Measurements from ENCODE around the gene IL1RAPL1. TPM values are rescaled to one million over a fixed set of nuclear protein-coding genes. Genes with fewer than 3 reads are reported as not detected.

Gene IL1RAPL1
- total RNA-seq, 5 donors from 2014 or later (not counting 1 experiment from before 2014, with no cell fraction given): not detected

- Histone ChIP-seq H3K4me3 (ENCODE audit: control insufficient read depth in 1 of 2, extremely low read depth in 1 of 2, low read length in 1 of 2) (no peak overlapping the region), H3K9me3 (no peaks in the 10 kb centered on the region), H3K27ac (ENCODE audit: low read length) (no peak overlapping the region), H3K4me1 (ENCODE audit: control insufficient read depth in 1 of 2, extremely low read depth in 1 of 2, insufficient read depth in 2 of 2, low read length in 2 of 2) (no peaks in the 10 kb centered on the region), H3K27me3 (replicated peaks in 1 of 2; ENCODE audit: control insufficient read depth in 2 of 2, extremely low read depth in 1 of 2, insufficient read depth in 2 of 2, low read length in 1 of 2) (no peaks in the 10 kb centered on the region), H3K36me3 (ENCODE audit: control insufficient read depth in 2 of 2, extremely low read depth in 1 of 2, insufficient read depth in 1 of 2, low read length in 1 of 2) (no peaks in the 10 kb centered on the region)
- ChIA-PET POLR2A (no interaction called here), CTCF (no interaction called here)
- DNase-seq: no peak
- H3K27me3 Mint-ChIP-seq: no peaks in the 10 kb centered on the region
- peaks cover 0 to 5% (median 0%) of the 10 kb centered on the region in 3 donors for H3K9me3 Mint-ChIP-seq
- no peaks in the 10 kb centered on the region for H3K4me1 Mint-ChIP-seq
- H3K27ac Mint-ChIP-seq: no peak overlapping the region
- ATAC-seq (replicated peaks in 1 of 4): no peak
- no CpG with 5 or more reads among the region's 3 CpGs for WGBS (ENCODE audit: insufficient coverage)
- no peak overlapping the region for H3K4me3 Mint-ChIP-seq
- H3K36me3 Mint-ChIP-seq: no peaks in the 10 kb centered on the region
Observed at GRCh38 chrX:28946846-28947245, 359.6 kb downstream of the IL1RAPL1 start.

GRCh38 chrX:28960063-28960462 is 372.8 kb downstream of the IL1RAPL1 start:
- no peak for ATAC-seq (replicated peaks in 1 of 4)
- no peaks in the 10 kb centered on the region for H3K36me3 Mint-ChIP-seq
- POLR2A ChIA-PET: no interaction called here

GRCh38 chrX:28966331-28966730 is 379.1 kb downstream of the IL1RAPL1 start:
- H3K4me1 ChIP-seq (ENCODE audit: control insufficient read depth in 1 of 2, extremely low read depth in 1 of 2, insufficient read depth in 2 of 2, low read length in 2 of 2): no peaks in the 10 kb centered on the region
- Mint-ChIP-seq H3K27me3 (no peaks in the 10 kb centered on the region), H3K9me3 (peaks cover 0 to 3% (median 0%) of the 10 kb centered on the region in 3 donors), H3K27ac (no peak overlapping the region), H3K4me1 (no peaks in the 10 kb centered on the region), H3K36me3 (no peaks in the 10 kb centered on the region), H3K4me3 (no peak overlapping the region)
- ChIA-PET CTCF (no interaction called here), POLR2A (no interaction called here)
- DNase-seq (no peak), ATAC-seq (replicated peaks in 1 of 4) (no peak)
- H3K27me3 ChIP-seq (replicated peaks in 1 of 2; ENCODE audit: control insufficient read depth in 2 of 2, extremely low read depth in 1 of 2, insufficient read depth in 2 of 2, low read length in 1 of 2): no peaks in the 10 kb centered on the region
- H3K9me3 ChIP-seq: no peaks in the 10 kb centered on the region
- WGBS (ENCODE audit: insufficient coverage): no CpG with 5 or more reads among the region's 3 CpGs
- H3K4me3 ChIP-seq (ENCODE audit: control insufficient read depth in 1 of 2, extremely low read depth in 1 of 2, low read length in 1 of 2): no peak overlapping the region
- no peaks in the 10 kb centered on the region for H3K36me3 ChIP-seq (ENCODE audit: control insufficient read depth in 2 of 2, extremely low read depth in 1 of 2, insufficient read depth in 1 of 2, low read length in 1 of 2)
- no peak overlapping the region for H3K27ac ChIP-seq (ENCODE audit: low read length)

More at GRCh38 chrX:28960063-28960462, 372.8 kb downstream of the IL1RAPL1 start:
- WGBS (ENCODE audit: insufficient coverage): no CpG with 5 or more reads among the region's 4 CpGs
- Histone ChIP-seq H3K27me3 (replicated peaks in 1 of 2; ENCODE audit: control insufficient read depth in 2 of 2, extremely low read depth in 1 of 2, insufficient read depth in 2 of 2, low read length in 1 of 2) (no peaks in the 10 kb centered on the region), H3K36me3 (ENCODE audit: control insufficient read depth in 2 of 2, extremely low read depth in 1 of 2, insufficient read depth in 1 of 2, low read length in 1 of 2) (no peaks in the 10 kb centered on the region), H3K27ac (ENCODE audit: low read length) (no peak overlapping the region), H3K9me3 (no peaks in the 10 kb centered on the region), H3K4me1 (ENCODE audit: control insufficient read depth in 1 of 2, extremely low read depth in 1 of 2, insufficient read depth in 2 of 2, low read length in 2 of 2) (no peaks in the 10 kb centered on the region), H3K4me3 (ENCODE audit: control insufficient read depth in 1 of 2, extremely low read depth in 1 of 2, low read length in 1 of 2) (no peak overlapping the region)
- no peak for DNase-seq
- CTCF ChIA-PET: no interaction called here
- Mint-ChIP-seq H3K4me1 (no peaks in the 10 kb centered on the region), H3K27me3 (no peaks in the 10 kb centered on the region), H3K4me3 (no peak overlapping the region), H3K27ac (no peak overlapping the region), H3K9me3 (peaks cover 0 to 5% (median 4%) of the 10 kb centered on the region in 3 donors)

GRCh38 chrX:28969126-28969525 is 381.9 kb downstream of the IL1RAPL1 start:
- CTCF ChIA-PET: no interaction called here
- H3K9me3 Mint-ChIP-seq: peaks cover 4 to 8% (median 6%) of the 10 kb centered on the region in 3 donors
- Histone ChIP-seq H3K27me3 (replicated peaks in 1 of 2; ENCODE audit: control insufficient read depth in 2 of 2, extremely low read depth in 1 of 2, insufficient read depth in 2 of 2, low read length in 1 of 2) (no peaks in the 10 kb centered on the region), H3K4me1 (ENCODE audit: control insufficient read depth in 1 of 2, extremely low read depth in 1 of 2, insufficient read depth in 2 of 2, low read length in 2 of 2) (no peaks in the 10 kb centered on the region), H3K9me3 (no peaks in the 10 kb centered on the region), H3K36me3 (ENCODE audit: control insufficient read depth in 2 of 2, extremely low read depth in 1 of 2, insufficient read depth in 1 of 2, low read length in 1 of 2) (no peaks in the 10 kb centered on the region), H3K4me3 (ENCODE audit: control insufficient read depth in 1 of 2, extremely low read depth in 1 of 2, low read length in 1 of 2) (no peak overlapping the region), H3K27ac (ENCODE audit: low read length) (no peak overlapping the region)
- no peaks in the 10 kb centered on the region for H3K4me1 Mint-ChIP-seq
- ATAC-seq (replicated peaks in 1 of 4) (no peak), DNase-seq (no peak)
- no peak overlapping the region for H3K27ac Mint-ChIP-seq
- no peaks in the 10 kb centered on the region for H3K36me3 Mint-ChIP-seq
- POLR2A ChIA-PET: no interaction called here
- no peak overlapping the region for H3K4me3 Mint-ChIP-seq
- H3K27me3 Mint-ChIP-seq: no peaks in the 10 kb centered on the region

GRCh38 chrX:28979877-28980276 is 392.6 kb downstream of the IL1RAPL1 start:
- Histone ChIP-seq H3K4me3 (ENCODE audit: control insufficient read depth in 1 of 2, extremely low read depth in 1 of 2, low read length in 1 of 2) (no peak overlapping the region), H3K9me3 (no peaks in the 10 kb centered on the region), H3K4me1 (ENCODE audit: control insufficient read depth in 1 of 2, extremely low read depth in 1 of 2, insufficient read depth in 2 of 2, low read length in 2 of 2) (no peaks in the 10 kb centered on the region), H3K27ac (ENCODE audit: low read length) (no peak overlapping the region), H3K27me3 (replicated peaks in 1 of 2; ENCODE audit: control insufficient read depth in 2 of 2, extremely low read depth in 1 of 2, insufficient read depth in 2 of 2, low read length in 1 of 2) (no peaks in the 10 kb centered on the region), H3K36me3 (ENCODE audit: control insufficient read depth in 2 of 2, extremely low read depth in 1 of 2, insufficient read depth in 1 of 2, low read length in 1 of 2) (no peaks in the 10 kb centered on the region)
- no peak overlapping the region for H3K4me3 Mint-ChIP-seq
- DNase-seq (no peak), ATAC-seq (replicated peaks in 1 of 4) (no peak)
- POLR2A ChIA-PET: no interaction called here
- no peaks in the 10 kb centered on the region for H3K4me1 Mint-ChIP-seq
- H3K27me3 Mint-ChIP-seq: no peaks in the 10 kb centered on the region
- CTCF ChIA-PET: no interaction called here
- peaks cover 0 to 10% (median 8%) of the 10 kb centered on the region in 3 donors for H3K9me3 Mint-ChIP-seq
- no peak overlapping the region for H3K27ac Mint-ChIP-seq
- no CpG with 5 or more reads among the region's 1 CpG for WGBS (ENCODE audit: insufficient coverage)
- no peaks in the 10 kb centered on the region for H3K36me3 Mint-ChIP-seq

GRCh38 chrX:28981952-28982351 is 394.7 kb downstream of the IL1RAPL1 start:
- H3K4me3 ChIP-seq (ENCODE audit: control insufficient read depth in 1 of 2, extremely low read depth in 1 of 2, low read length in 1 of 2): no peak overlapping the region
- Mint-ChIP-seq H3K9me3 (peaks cover 0 to 10% (median 8%) of the 10 kb centered on the region in 3 donors), H3K4me3 (no peak overlapping the region), H3K36me3 (no peaks in the 10 kb centered on the region), H3K27me3 (no peaks in the 10 kb centered on the region), H3K27ac (no peak overlapping the region), H3K4me1 (no peaks in the 10 kb centered on the region)
- no peaks in the 10 kb centered on the region for H3K36me3 ChIP-seq (ENCODE audit: control insufficient read depth in 2 of 2, extremely low read depth in 1 of 2, insufficient read depth in 1 of 2, low read length in 1 of 2)
- ATAC-seq (replicated peaks in 1 of 4): no peak
- no peak for DNase-seq
- no peaks in the 10 kb centered on the region for H3K9me3 ChIP-seq
- no peaks in the 10 kb centered on the region for H3K4me1 ChIP-seq (ENCODE audit: control insufficient read depth in 1 of 2, extremely low read depth in 1 of 2, insufficient read depth in 2 of 2, low read length in 2 of 2)
- no peaks in the 10 kb centered on the region for H3K27me3 ChIP-seq (replicated peaks in 1 of 2; ENCODE audit: control insufficient read depth in 2 of 2, extremely low read depth in 1 of 2, insufficient read depth in 2 of 2, low read length in 1 of 2)
- POLR2A ChIA-PET: no interaction called here
- no peak overlapping the region for H3K27ac ChIP-seq (ENCODE audit: low read length)
- CTCF ChIA-PET: no interaction called here

- ChIA-PET CTCF (no interaction called here), POLR2A (interaction anchor here in 1 of 2 donors (0.8 kb wide), 1 partner anchor 23 kb away, joined by 3 read pairs; no protein-coding TSS in a partner anchor)
- Mint-ChIP-seq H3K4me3 (no peak overlapping the region), H3K36me3 (no peaks in the 10 kb centered on the region), H3K27ac (no peak overlapping the region), H3K9me3 (peaks cover 0 to 3% (median 1%) of the 10 kb centered on the region in 3 donors), H3K27me3 (peaks cover 0 to 3% of the 10 kb centered on the region in 2 donors), H3K4me1 (no peaks in the 10 kb centered on the region)
- no peaks in the 10 kb centered on the region for H3K4me1 ChIP-seq (ENCODE audit: control insufficient read depth in 1 of 2, extremely low read depth in 1 of 2, insufficient read depth in 2 of 2, low read length in 2 of 2)
- DNase-seq: no peak
- H3K36me3 ChIP-seq (ENCODE audit: control insufficient read depth in 2 of 2, extremely low read depth in 1 of 2, insufficient read depth in 1 of 2, low read length in 1 of 2): no peaks in the 10 kb centered on the region
- no CpG with 5 or more reads among the region's 2 CpGs for WGBS (ENCODE audit: insufficient coverage)
- H3K4me3 ChIP-seq (ENCODE audit: control insufficient read depth in 1 of 2, extremely low read depth in 1 of 2, low read length in 1 of 2): no peak overlapping the region
- H3K9me3 ChIP-seq: no peaks in the 10 kb centered on the region
- H3K27ac ChIP-seq (ENCODE audit: low read length): no peak overlapping the region
- no peaks in the 10 kb centered on the region for H3K27me3 ChIP-seq (replicated peaks in 1 of 2; ENCODE audit: control insufficient read depth in 2 of 2, extremely low read depth in 1 of 2, insufficient read depth in 2 of 2, low read length in 1 of 2)
- ATAC-seq (replicated peaks in 1 of 4): no peak
Observed at GRCh38 chrX:28988246-28988645, 401.0 kb downstream of the IL1RAPL1 start.

Measured in T-cell (primary cell).